NCI-H2171 treated with DMSO at 0.1 percent for 48 hours (cell line): Measurements from ENCODE around the gene SHBG.
"Not testable (repeated sequence)": the region's sequence is repeated elsewhere in the genome, so short reads cannot be mapped to it uniquely, and the experiment has no call there.

Source experiments
- DNase-seq: peaks from one replicate; lab custom pipeline; 2025; lab: John Stamatoyannopoulos, UW

The SHBG gene

GRCh38 chr17:7612294-7612640, 17.7 kb upstream of the SHBG start:
- DNase-seq = no peak

GRCh38 chr17:7613769-7614424, 16.0 kb upstream of the SHBG start:
- no peak for DNase-seq

DNA sequence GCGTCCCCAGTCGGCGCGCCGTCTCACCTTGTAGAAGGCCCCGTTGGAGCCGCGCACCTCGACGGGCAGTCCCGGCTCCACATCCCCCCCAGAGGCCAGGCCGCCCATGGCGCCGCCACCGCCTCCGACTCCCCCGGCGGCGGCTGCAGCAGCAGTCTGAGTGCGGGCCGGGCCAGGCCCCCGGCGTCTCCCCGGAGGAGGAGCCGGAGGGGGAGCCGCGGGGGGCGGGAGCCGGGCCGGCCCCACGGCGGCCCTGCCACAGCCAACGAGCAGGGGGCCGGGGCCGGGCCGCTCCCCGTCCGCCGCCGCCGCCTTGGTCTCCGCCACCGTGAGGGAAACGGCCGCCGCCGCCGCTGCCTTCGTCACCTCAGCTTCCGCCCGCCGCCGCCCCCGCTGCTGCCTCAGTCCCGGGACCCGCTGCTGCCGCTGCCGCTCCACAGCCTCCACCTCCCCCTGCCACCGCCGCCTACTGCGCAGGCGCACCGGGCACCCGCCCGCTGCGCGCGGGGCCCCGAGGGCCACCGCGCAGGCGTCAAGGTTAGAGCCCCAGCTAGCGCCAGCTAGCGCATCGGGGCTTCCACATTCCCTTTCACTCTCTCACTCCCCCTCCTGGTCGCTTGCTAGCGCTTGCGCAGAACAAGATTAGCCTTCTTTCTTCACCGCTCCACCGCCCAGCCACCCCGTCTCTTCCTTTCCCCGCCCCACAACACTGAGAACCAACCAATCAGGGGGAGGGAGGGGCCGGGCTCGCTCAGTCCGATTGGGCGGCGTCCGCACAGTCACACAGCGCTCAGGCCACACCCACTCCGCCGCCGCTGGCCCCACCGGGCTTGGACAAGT, 15.3 kb upstream of the SHBG start, which contains the start of gene FXR2:
Gene FXR2, minus strand, starts transcription at position 473 of the 840 bp plus-strand sequence. Its CDS starts 365 bp downstream, at position 108.
- DNase-seq = peak; percentile 100

DNA sequence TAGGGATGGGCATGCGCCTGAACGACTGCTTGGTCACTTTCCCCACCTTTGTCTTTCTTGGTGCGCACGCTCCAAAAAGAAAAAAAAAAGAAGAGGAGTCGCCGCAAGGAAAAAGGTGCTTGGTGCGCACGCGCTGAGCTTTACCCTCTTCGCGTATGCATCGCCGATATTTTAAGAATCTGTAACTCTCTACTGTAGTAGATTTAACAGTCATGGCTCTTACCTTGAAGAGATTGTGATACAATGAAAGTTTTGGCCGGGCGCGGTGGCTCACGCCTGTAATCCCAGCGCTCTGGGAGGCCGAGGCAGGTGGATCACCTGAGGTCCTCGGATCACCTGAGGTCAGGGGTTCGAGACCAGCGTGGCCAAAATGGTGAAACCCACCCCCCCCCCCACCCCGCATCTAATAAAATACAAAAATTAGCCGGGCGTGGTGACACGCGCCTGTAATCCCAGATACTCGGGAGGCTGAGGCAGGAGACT, 14.6 kb upstream of the SHBG start:
- DNase-seq = no peak

- DNase-seq = no peak
These were observed 11.3 kb upstream of the SHBG start for GRCh38 chr17:7618608-7619007.

DNA sequence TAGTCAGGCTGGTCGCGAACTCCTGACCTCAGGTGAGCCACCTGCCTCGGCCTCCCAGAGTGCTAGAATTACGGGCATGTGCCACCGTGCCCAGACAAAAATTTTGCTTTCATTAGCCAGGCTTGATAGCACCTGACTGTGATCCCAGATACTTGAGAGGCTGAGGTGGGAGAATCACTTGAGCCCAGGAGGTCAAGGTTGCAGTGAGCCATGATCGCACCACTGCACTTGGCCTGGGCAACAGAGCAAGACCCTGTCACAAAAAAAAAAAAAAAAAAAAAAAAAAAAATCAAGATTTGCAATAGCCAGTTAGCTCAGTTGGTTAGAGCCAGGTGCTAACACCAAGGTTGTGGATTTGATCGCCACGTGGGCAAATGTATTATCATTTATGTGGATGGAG, 9.1 kb upstream of the SHBG start:
- no peak for DNase-seq

- no peak for DNase-seq
These were observed 6.3 kb upstream of the SHBG start for GRCh38 chr17:7623661-7624060.

DNA sequence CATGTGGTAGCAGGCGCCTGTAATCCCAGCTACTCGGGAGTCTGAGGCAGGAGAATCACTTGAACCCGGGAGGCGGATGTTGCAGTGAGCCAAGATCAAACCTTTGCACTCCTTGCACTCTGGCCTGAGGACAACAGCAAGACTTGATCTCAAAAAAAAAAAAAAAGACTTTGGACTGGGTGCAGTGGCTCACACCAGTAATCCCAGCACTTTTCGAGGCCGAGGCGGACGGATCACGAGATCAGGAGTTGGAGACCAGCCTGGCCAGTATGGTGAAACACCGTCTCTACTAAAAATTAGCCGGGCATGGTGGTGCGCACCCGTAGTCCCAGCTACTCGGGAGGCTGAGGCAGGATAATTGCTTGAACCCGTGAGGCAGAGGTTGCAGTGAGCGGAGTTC, 4.2 kb upstream of the SHBG start:
- DNase-seq = not testable (repeated sequence)

GRCh38 chr17:7626307-7626706, 3.6 kb upstream of the SHBG start:
- DNase-seq = no peak

DNA sequence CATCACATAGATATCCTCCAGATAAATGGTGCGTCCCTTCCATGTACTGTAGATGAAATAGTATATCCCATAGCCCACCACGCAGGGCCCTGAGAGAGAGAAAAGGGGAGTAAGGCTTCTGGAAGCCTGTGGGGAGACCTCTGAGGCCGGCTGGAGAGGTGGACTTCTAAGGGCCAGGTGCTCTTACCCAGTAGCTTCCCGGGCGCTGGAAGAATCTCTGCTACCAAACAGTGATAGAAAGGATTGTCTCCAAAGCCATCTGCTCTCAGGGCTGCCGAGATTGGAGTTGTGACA, 3.0 kb upstream of the SHBG start:
- DNase-seq = no peak

GRCh38 chr17:7627250-7628121, 2.4 kb upstream of the SHBG start, which contains the start of gene SAT2:
Gene SAT2, minus strand, starts transcription at chr17:7627821. Its CDS starts 186 bp downstream, at chr17:7627635.
- peak; percentile 87 for DNase-seq

- no peak for DNase-seq
These were observed 1.8 kb downstream of the SHBG start for GRCh38 chr17:7631398-7632380.

GRCh38 chr17:7632492-7632894, 2.6 kb downstream of the SHBG start:
- peak; percentile 28 for DNase-seq

DNA sequence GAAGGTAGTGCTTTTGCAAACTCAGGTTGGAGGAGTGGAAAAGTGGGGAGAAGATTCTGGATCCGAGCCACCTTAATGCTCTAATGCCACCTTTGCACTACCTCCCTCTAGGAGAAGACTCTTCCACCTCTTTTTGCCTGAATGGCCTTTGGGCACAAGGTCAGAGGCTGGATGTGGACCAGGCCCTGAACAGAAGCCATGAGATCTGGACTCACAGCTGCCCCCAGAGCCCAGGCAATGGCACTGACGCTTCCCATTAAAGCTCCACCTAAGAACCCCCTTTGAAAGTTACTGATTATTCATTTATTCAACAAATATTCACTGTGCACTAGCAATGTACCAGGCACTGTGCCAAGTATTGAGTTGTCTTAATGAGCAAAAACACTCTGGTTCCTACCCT, 3.2 kb downstream of the SHBG start:
- no peak for DNase-seq

DNA sequence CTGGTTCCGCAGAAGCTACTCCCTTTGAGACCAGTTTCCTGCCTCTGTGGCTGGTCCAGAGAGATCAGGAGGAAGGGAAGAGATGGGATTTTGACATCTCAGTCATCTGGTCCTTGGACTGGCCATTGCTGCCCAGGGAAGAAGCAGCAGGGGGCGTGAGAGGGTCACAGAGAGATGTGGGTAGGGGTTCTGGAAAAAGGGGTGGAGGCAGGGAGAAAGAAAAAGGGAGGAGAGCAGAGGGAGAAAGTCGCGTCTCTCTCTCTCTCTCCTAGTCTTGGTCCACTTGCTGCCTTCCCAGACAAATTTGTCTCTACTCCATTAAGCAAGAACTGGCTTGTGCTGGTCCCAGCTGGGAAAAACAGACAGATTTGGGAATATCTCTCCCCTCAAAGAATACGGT, 4.4 kb downstream of the SHBG start:
- no peak for DNase-seq

GRCh38 chr17:7636163-7636562, 6.2 kb downstream of the SHBG start:
- DNase-seq = no peak

DNA sequence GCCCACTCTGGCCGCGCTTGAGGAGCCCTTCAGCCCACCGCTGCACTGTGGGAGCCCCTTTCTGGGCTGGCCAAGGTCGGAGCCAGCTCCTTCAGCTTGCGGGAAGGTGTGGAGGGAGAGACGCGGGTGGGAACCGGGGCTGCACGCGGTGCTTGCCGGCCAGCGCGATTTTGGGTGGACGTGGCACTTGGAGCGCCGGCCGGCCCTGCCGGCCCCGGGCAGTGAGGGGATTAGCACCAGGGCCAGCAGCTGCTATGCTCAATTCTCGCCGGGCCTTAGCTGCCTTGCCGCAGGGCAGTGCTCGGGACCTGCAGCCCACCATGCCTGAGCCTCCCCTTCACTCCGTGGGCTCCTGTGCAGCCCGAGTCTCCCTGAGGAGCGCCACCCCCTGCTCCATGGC, 10.8 kb downstream of the SHBG start:
- DNase-seq = no peak

DNA sequence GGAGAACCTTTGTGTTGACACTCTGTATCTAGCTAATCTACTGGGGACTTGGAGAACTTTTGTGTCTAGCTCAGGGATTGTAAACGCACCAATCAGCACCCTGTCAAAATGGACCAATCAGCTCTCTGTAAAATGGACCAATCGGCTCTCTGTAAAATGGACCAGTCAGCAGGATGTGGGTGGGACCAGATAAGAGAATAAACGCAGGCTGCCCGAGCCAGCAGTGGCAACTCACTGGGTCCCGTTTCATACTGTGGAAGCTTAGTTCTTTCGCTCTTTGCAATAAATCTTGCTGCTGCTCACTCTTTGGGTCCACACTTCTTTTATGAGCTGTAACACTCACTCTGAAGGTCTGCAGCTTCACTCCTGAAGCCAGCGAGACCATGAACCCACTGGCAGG, 11.7 kb downstream of the SHBG start:
- DNase-seq = not testable (repeated sequence)

- DNase-seq = no peak
These were observed 14.8 kb downstream of the SHBG start for GRCh38 chr17:7644775-7645174.

DNA sequence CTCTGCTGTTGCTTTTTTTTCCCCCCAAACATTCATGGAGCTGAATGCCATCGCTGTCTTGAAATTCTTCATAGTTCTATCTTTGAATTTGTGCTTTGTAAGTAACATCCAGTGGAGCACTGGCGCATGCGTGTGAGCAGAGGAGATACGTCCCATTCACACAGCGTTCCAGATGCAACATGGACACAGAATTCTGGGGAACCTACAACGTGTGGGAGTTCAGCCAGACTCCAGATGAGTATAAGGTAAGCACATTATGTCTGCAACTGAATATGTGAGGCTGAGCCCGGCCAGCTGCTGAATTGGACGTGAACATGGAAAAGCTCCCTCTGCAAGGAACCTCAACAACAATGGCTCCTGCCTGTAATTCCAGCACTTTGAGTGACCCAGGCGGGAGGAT, 16.5 kb downstream of the SHBG start:
- DNase-seq = no peak

GRCh38 chr17:7647018-7647417, 17.1 kb downstream of the SHBG start:
- no peak for DNase-seq
